CD4-positive, alpha-beta memory T cell (primary cell): ENCODE measurements around the gene FPGS. TPM values are rescaled to one million over a fixed set of nuclear protein-coding genes. Genes with fewer than 3 reads are reported as not detected.

Experiments used
- CTCF ChIA-PET: fragments of 350-600 bp; sonication (Branson Sonifier 250); formaldehyde crosslinking; loops from one replicate; lab custom pipeline; 2021; ENCODE audit warnings: inconsistent platforms; ENCODE audit not compliant: partially characterized antibody; lab: Charles Lee
- POLR2A ChIA-PET: fragments of 350-600 bp; sonication (Branson Sonifier 250); formaldehyde crosslinking; loops from one replicate; lab custom pipeline; 2021; ENCODE audit not compliant: partially characterized antibody; lab: Charles Lee
- DNase-seq, 5 donors: peaks; one replicate each; pipeline versions ENCODE4 v3.0.0 to v3.0.0-alpha.2; 2020 to 2022; ENCODE audit warnings: mixed read lengths in 1 of 5
- H3K27ac ChIP-seq: one replicate; pipeline ENCODE4 v1.7.0; 2013; ENCODE audit warnings: low read depth, low read length
- H3K27me3 ChIP-seq: 2 replicates; pipeline ENCODE4 v1.7.0; 2013; ENCODE audit warnings: mild to moderate bottlenecking, low read length, moderate library complexity; ENCODE audit not compliant: insufficient read depth
- H3K36me3 ChIP-seq: 2 replicates; pipeline ENCODE4 v1.7.0; 2013; ENCODE audit warnings: mild to moderate bottlenecking, low read length, moderate library complexity; ENCODE audit not compliant: insufficient read depth
- H3K4me1 ChIP-seq: 2 replicates; pipeline ENCODE4 v1.7.0; 2013; ENCODE audit warnings: mild to moderate bottlenecking, low read length, moderate library complexity; ENCODE audit not compliant: insufficient read depth
- H3K4me3 ChIP-seq, 2 donors: one replicate each; pipeline ENCODE4 v1.7.0; 2013; ENCODE audit warnings: low read length in 2 of 2, mild to moderate bottlenecking in 1 of 2
- H3K9me3 ChIP-seq, 2 donors: one replicate each; pipeline ENCODE4 v1.7.0; 2013; ENCODE audit warnings: low read length in 2 of 2, control low read depth in 1 of 2; ENCODE audit not compliant: control insufficient read depth in 1 of 2
- H3K27ac Mint-ChIP-seq, 7 donors: one replicate each; pipeline ENCODE4 v1.8.0; 2020 to 2021; ENCODE audit warnings: mixed read lengths in 7 of 7, mild to moderate bottlenecking in 6 of 7, inconsistent platforms in 3 of 7, moderate library complexity in 3 of 7
- H3K27me3 Mint-ChIP-seq, 2 donors: one replicate each; pipeline ENCODE4 v1.8.0; 2020 to 2021; ENCODE audit warnings: mixed read lengths in 2 of 2
- H3K36me3 Mint-ChIP-seq, 2 donors: one replicate each; pipeline ENCODE4 v1.8.0; 2020 to 2021; ENCODE audit warnings: mixed read lengths in 2 of 2, inconsistent platforms in 1 of 2, mild to moderate bottlenecking in 1 of 2
- H3K4me1 Mint-ChIP-seq, 4 donors: one replicate each; pipeline ENCODE4 v1.8.0; 2020 to 2021; ENCODE audit warnings: mixed read lengths in 4 of 4, mild to moderate bottlenecking in 1 of 4
- H3K4me3 Mint-ChIP-seq, 8 donors: one replicate each; pipeline ENCODE4 v1.8.0; 2020 to 2021; ENCODE audit warnings: mixed read lengths in 8 of 8, mild to moderate bottlenecking in 7 of 8, moderate library complexity in 6 of 8, inconsistent platforms in 3 of 8
- H3K9me3 Mint-ChIP-seq, 8 donors: one replicate each; pipeline ENCODE4 v1.8.0; 2020 to 2021; ENCODE audit warnings: mixed read lengths in 8 of 8, mild to moderate bottlenecking in 5 of 8, inconsistent platforms in 3 of 8, moderate library complexity in 1 of 8
- intact Hi-C: fragments of 100-400 bp; cut with micrococcal nuclease; formaldehyde crosslinking; loops from one replicate; pipeline ENCODE4 v1.15.1; 2023
- polyA plus RNA-seq, 2 donors: library from polyadenylated mRNA; unstranded; fragments of 300-500 nt; fragmentation: Illumina TruSeq; gene quantifications; one replicate each; pipeline ENCODE4 v1.2.3, GENCODE V29; 2021
- total RNA-seq, 2 experiments: library from RNA; stranded (reverse); gene quantifications; one replicate each; pipeline ENCODE4 v1.2.3, GENCODE V29; 2021

The FPGS gene
- total and polyA plus RNA-seq, 4 experiments from 2014 or later = 49.4 to 101 (median 77.5) TPM

- no peaks in the 10 kb centered on the region for H3K27me3 ChIP-seq
- peaks cover 9% of the 10 kb centered on the region for H3K36me3 ChIP-seq
- no peak overlapping the region for H3K4me3 ChIP-seq
- H3K9me3 ChIP-seq = no peaks in the 10 kb centered on the region
- peaks cover 25% of the 10 kb centered on the region for H3K4me1 ChIP-seq
- Mint-ChIP-seq H3K4me1 (peaks cover 12 to 36% (median 25%) of the 10 kb centered on the region in 4 donors), H3K36me3 (peaks cover 5 to 10% of the 10 kb centered on the region in 2 donors), H3K27ac (peak overlapping the region; percentile 38 to 93 (median 87)), H3K4me3 (peak overlapping the region in 7 of 8 donors; percentile 57 to 89 (median 75)), H3K27me3 (no peaks in the 10 kb centered on the region), H3K9me3 (no peaks in the 10 kb centered on the region)
- DNase-seq = no peak
- CTCF ChIA-PET = interaction anchor here (0.6 to 1.7 kb wide), 3 partner anchors 9 to 204 kb away, joined by 3 to 7 read pairs (median 5); no protein-coding TSS in a partner anchor
- intact Hi-C loops = no loop called here
- H3K27ac ChIP-seq = peak overlapping the region; percentile 26
- POLR2A ChIA-PET = interaction anchor here (0.7 to 6.0 kb wide), 11 partner anchors 10 to 211 kb away, joined by 3 to 45 read pairs (median 3); partner anchors contain the start of genes CDK9, DPM2 and TOR2A
Measured at GRCh38 chr9:127796852-127797370, 5.8 kb upstream of the FPGS start.

- peak overlapping the region; percentile 86 to 93 (median 90) for H3K4me3 Mint-ChIP-seq
- ChIA-PET POLR2A (interaction anchor here (0.7 to 5.8 kb wide), 10 partner anchors 12 to 169 kb away, joined by 3 to 54 read pairs (median 6); partner anchors contain the start of genes CDK9, ENG and TOR2A), CTCF (interaction anchor here (0.9 to 1.5 kb wide), 5 partner anchors 17 to 213 kb away, joined by 3 to 9 read pairs (median 3); partner anchors contain the start of genes CDK9 and TOR2A)
- no peaks in the 10 kb centered on the region for H3K9me3 Mint-ChIP-seq
- intact Hi-C loops = loop anchor here (1.0 to 5.0 kb wide), 5 partner anchors 16 to 115 kb away; partner anchors contain the start of genes CDK9 and ST6GALNAC4
- peak overlapping the region; percentile 82 to 96 (median 88) for H3K27ac Mint-ChIP-seq
- Histone ChIP-seq H3K36me3 (peaks cover 1% of the 10 kb centered on the region), H3K4me1 (peaks cover 32% of the 10 kb centered on the region), H3K4me3 (peak overlapping the region in 1 of 2 donors; percentile 80), H3K27me3 (no peaks in the 10 kb centered on the region), H3K27ac (peak overlapping the region; percentile 72), H3K9me3 (no peaks in the 10 kb centered on the region)
- peaks cover 3 to 12% of the 10 kb centered on the region in 2 donors for H3K36me3 Mint-ChIP-seq
- peaks cover 4 to 45% (median 27%) of the 10 kb centered on the region in 4 donors for H3K4me1 Mint-ChIP-seq
- no peaks in the 10 kb centered on the region for H3K27me3 Mint-ChIP-seq
- no peak for DNase-seq
Measured at GRCh38 chr9:127801955-127802575, 617 bp upstream of the FPGS start.

- peak in 1 of 5 donors; percentile 61 for DNase-seq
- H3K4me3 ChIP-seq = peak overlapping the region; percentile 80 to 94
- Mint-ChIP-seq H3K27me3 (no peaks in the 10 kb centered on the region), H3K9me3 (no peaks in the 10 kb centered on the region), H3K36me3 (peaks cover 8 to 23% of the 10 kb centered on the region in 2 donors), H3K27ac (peak overlapping the region; percentile 88 to 96 (median 93)), H3K4me3 (peak overlapping the region; percentile 89 to 94 (median 92)), H3K4me1 (peaks cover 4 to 36% (median 20%) of the 10 kb centered on the region in 4 donors)
- intact Hi-C loops = loop anchor here (2.0 to 5.0 kb wide), 3 partner anchors 64 to 113 kb away; partner anchors contain the start of gene ST6GALNAC4
- POLR2A ChIA-PET = interaction anchor here (0.8 to 5.8 kb wide), 10 partner anchors 13 to 353 kb away, joined by 3 to 54 read pairs (median 5); partner anchors contain the start of genes CDK9, ST6GALNAC6 and TOR2A
- H3K36me3 ChIP-seq = peaks cover 16% of the 10 kb centered on the region
- CTCF ChIA-PET = interaction anchor here (1.1 to 1.5 kb wide), 2 partner anchors 17 to 69 kb away, joined by 3 to 4 read pairs; partner anchors contain the start of gene TOR2A
- H3K27ac ChIP-seq = peak overlapping the region; percentile 72
- H3K9me3 ChIP-seq = no peaks in the 10 kb centered on the region
- H3K27me3 ChIP-seq = no peaks in the 10 kb centered on the region
- peaks cover 24% of the 10 kb centered on the region for H3K4me1 ChIP-seq
Measured at GRCh38 chr9:127803507-127804352, 1.0 kb downstream of the FPGS start.

- DNase-seq = no peak
- Histone ChIP-seq H3K4me3 (no peak overlapping the region), H3K36me3 (peaks cover 26% of the 10 kb centered on the region), H3K9me3 (no peaks in the 10 kb centered on the region), H3K4me1 (peaks cover 24% of the 10 kb centered on the region), H3K27ac (no peak overlapping the region), H3K27me3 (no peaks in the 10 kb centered on the region)
- peaks cover 12 to 34% of the 10 kb centered on the region in 2 donors for H3K36me3 Mint-ChIP-seq
- no peak overlapping the region for H3K4me3 Mint-ChIP-seq
- intact Hi-C loops = no loop called here
- no peaks in the 10 kb centered on the region for H3K9me3 Mint-ChIP-seq
- no peaks in the 10 kb centered on the region for H3K27me3 Mint-ChIP-seq
- POLR2A ChIA-PET = interaction anchor here (1.7 to 5.8 kb wide), 2 partner anchors 15 to 34 kb away, joined by 5 to 54 read pairs; no protein-coding TSS in a partner anchor
- peak overlapping the region in 5 of 7 donors; percentile 27 to 88 (median 77) for H3K27ac Mint-ChIP-seq
- CTCF ChIA-PET = interaction anchor here (0.7 to 3.0 kb wide), 5 partner anchors 19 to 116 kb away, joined by 3 to 9 read pairs (median 4); no protein-coding TSS in a partner anchor
- H3K4me1 Mint-ChIP-seq = peaks cover 4 to 36% (median 20%) of the 10 kb centered on the region in 4 donors
Measured at GRCh38 chr9:127805620-127806019, 2.9 kb downstream of the FPGS start.

GRCh38 chr9:127806871-127807270, 4.2 kb downstream of the FPGS start:
- Mint-ChIP-seq H3K27ac (peak overlapping the region in 2 of 7 donors; percentile 29 to 66), H3K4me1 (peaks cover 4 to 33% (median 19%) of the 10 kb centered on the region in 4 donors), H3K27me3 (no peaks in the 10 kb centered on the region), H3K9me3 (no peaks in the 10 kb centered on the region), H3K36me3 (peaks cover 12 to 40% of the 10 kb centered on the region in 2 donors), H3K4me3 (no peak overlapping the region)
- Histone ChIP-seq H3K9me3 (no peaks in the 10 kb centered on the region), H3K4me1 (peaks cover 22% of the 10 kb centered on the region), H3K27me3 (no peaks in the 10 kb centered on the region), H3K27ac (no peak overlapping the region), H3K4me3 (no peak overlapping the region), H3K36me3 (peaks cover 27% of the 10 kb centered on the region)
- no peak for DNase-seq
- ChIA-PET CTCF (interaction anchor here (3.0 kb wide), 1 partner anchor 115 kb away, joined by 9 read pairs; no protein-coding TSS in a partner anchor), POLR2A (interaction anchor here (1.0 to 1.2 kb wide), 2 partner anchors 19 to 24 kb away, joined by 3 read pairs; no protein-coding TSS in a partner anchor)
- intact Hi-C loops = no loop called here

GRCh38 chr9:127808347-127809001, 5.8 kb downstream of the FPGS start:
- Mint-ChIP-seq H3K36me3 (peaks cover 12 to 48% of the 10 kb centered on the region in 2 donors), H3K27ac (no peak overlapping the region)
- POLR2A ChIA-PET = interaction anchor here (0.6 to 1.3 kb wide), 3 partner anchors 11 to 16 kb away, joined by 3 to 4 read pairs (median 3); no protein-coding TSS in a partner anchor

More at GRCh38 chr9:127808347-127809001, 5.8 kb downstream of the FPGS start:
- peaks cover 36% of the 10 kb centered on the region for H3K36me3 ChIP-seq
- no peak overlapping the region for H3K27ac ChIP-seq
- CTCF ChIA-PET = interaction anchor here (0.6 to 0.7 kb wide), 2 partner anchors 39 to 233 kb away, joined by 3 to 4 read pairs; no protein-coding TSS in a partner anchor
- Mint-ChIP-seq H3K27me3 (no peaks in the 10 kb centered on the region), H3K9me3 (no peaks in the 10 kb centered on the region), H3K4me1 (peaks cover 2 to 18% (median 13%) of the 10 kb centered on the region in 4 donors), H3K4me3 (no peak overlapping the region)
- no peak overlapping the region for H3K4me3 ChIP-seq
- peaks cover 12% of the 10 kb centered on the region for H3K4me1 ChIP-seq
- intact Hi-C loops = no loop called here
- no peaks in the 10 kb centered on the region for H3K27me3 ChIP-seq
- DNase-seq = no peak
- H3K9me3 ChIP-seq = no peaks in the 10 kb centered on the region
